Mesendoderm (in vitro differentiated cells): ENCODE data around the gene ADCK1.

Source experiments
- DNase-seq: peaks from one replicate; pipeline ENCODE4 v3.0.0; 2013
- H2AK5ac ChIP-seq: 2 replicates; pipeline ENCODE4 v1.6.1; 2013; ENCODE audit warnings: low read length, inconsistent platforms
- H2BK120ac ChIP-seq: 2 replicates; pipeline ENCODE4 v1.6.1; 2013; ENCODE audit warnings: low read depth, mild to moderate bottlenecking, low read length, moderate library complexity, mixed read lengths
- H2BK15ac ChIP-seq: replicated peaks from 2 replicates; pipeline ENCODE4 v1.6.1; 2013; ENCODE audit warnings: low read depth, mild to moderate bottlenecking, moderate library complexity
- H2BK5ac ChIP-seq: 2 replicates; pipeline ENCODE4 v1.6.1; 2013; ENCODE audit warnings: low read length, inconsistent platforms
- H3K18ac ChIP-seq: 2 replicates; pipeline ENCODE4 v1.6.1; 2013; ENCODE audit warnings: mild to moderate bottlenecking, low read length, mixed read lengths
- H3K23ac ChIP-seq: one replicate; pipeline ENCODE4 v1.6.1; 2013; ENCODE audit warnings: low read length
- H3K27ac ChIP-seq: 2 replicates; pipeline ENCODE4 v1.5.1; 2013; ENCODE audit warnings: low read depth, mild to moderate bottlenecking, inconsistent platforms, low read length, moderate library complexity
- H3K27me3 ChIP-seq: 2 replicates; pipeline ENCODE4 v1.6.1; 2013; ENCODE audit warnings: low read length, control low read depth, mild to moderate bottlenecking, inconsistent platforms; ENCODE audit not compliant: insufficient read depth, poor library complexity
- H3K36me3 ChIP-seq: 2 replicates; pipeline ENCODE4 v1.6.1; 2013; ENCODE audit warnings: low read length, inconsistent platforms; ENCODE audit not compliant: control insufficient read depth, insufficient read depth
- H3K4ac ChIP-seq: one replicate; pipeline ENCODE4 v1.6.1; 2013; ENCODE audit warnings: low read depth, mild to moderate bottlenecking, low read length, moderate library complexity
- H3K4me1 ChIP-seq: 2 replicates; pipeline ENCODE4 v1.6.1; 2013; ENCODE audit warnings: low read depth, low read length, inconsistent platforms; ENCODE audit not compliant: control insufficient read depth
- H3K4me2 ChIP-seq: 2 replicates; pipeline ENCODE4 v1.6.1; 2013; ENCODE audit warnings: low read length
- H3K4me3 ChIP-seq: 2 replicates; pipeline ENCODE4 v1.5.1; 2013; ENCODE audit warnings: mild to moderate bottlenecking, low read length
- H3K56ac ChIP-seq: one replicate; pipeline ENCODE4 v1.6.1; 2013; ENCODE audit warnings: low read length
- H3K79me1 ChIP-seq: 2 replicates; pipeline ENCODE4 v1.6.1; 2013; ENCODE audit warnings: low read length, inconsistent platforms
- H3K79me2 ChIP-seq: 2 replicates; pipeline ENCODE4 v1.6.1; 2013; ENCODE audit warnings: mild to moderate bottlenecking, low read length; ENCODE audit not compliant: control insufficient read depth, insufficient read depth
- H3K9ac ChIP-seq: 2 replicates; pipeline ENCODE4 v1.6.1; 2013; ENCODE audit warnings: low read length, inconsistent platforms
- H4K5ac ChIP-seq: one replicate; pipeline ENCODE4 v1.6.1; 2013; ENCODE audit warnings: low read length
- H4K8ac ChIP-seq: one replicate; pipeline ENCODE4 v1.6.1; 2013; ENCODE audit warnings: low read depth, mild to moderate bottlenecking, control low read depth, low read length, moderate library complexity
- WGBS: extraction: QIAGEN DNeasy Blood & Tissue Kit; methylation state at CpG from one replicate; pipeline ENCODE4 v1.1.7; 2013; ENCODE audit warnings: low lambda C conversion rate, missing lambda C conversion rate; ENCODE audit not compliant: insufficient coverage; ENCODE audit errors: extremely low coverage; 5-methylcytosine and 5-hydroxymethylcytosine counted together

ADCK1 gene

DNA sequence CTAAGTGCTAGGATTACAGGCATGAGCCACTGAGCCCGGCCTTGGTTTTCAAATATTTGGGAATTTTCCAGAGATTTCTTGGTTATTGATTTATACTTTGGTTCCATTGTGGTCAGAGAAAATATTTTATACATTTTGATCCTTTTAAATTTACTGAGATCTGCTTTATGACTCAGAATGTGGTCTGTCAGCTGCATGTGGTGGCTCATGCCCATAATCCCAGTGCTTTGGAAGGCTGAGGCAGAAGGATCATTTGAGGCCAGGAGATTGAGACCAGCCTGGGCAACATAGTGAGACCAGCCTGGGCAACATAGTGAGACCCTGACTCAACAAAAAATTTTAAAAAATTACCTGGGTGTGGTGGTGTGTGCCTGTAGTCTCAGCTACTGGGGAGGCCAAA lies 49.8 kb downstream of the ADCK1 start:
- no peaks in the 10 kb centered on the region for H3K79me2 ChIP-seq
- H2BK15ac ChIP-seq, result no peak overlapping the region
- H4K8ac ChIP-seq, result no peak overlapping the region
- H3K18ac ChIP-seq, result no peak overlapping the region
- H4K5ac ChIP-seq, result no peak overlapping the region
- H3K4me3 ChIP-seq, result no peak overlapping the region
- H2AK5ac ChIP-seq, result no peak overlapping the region
- no peak overlapping the region for H3K27ac ChIP-seq
- H3K23ac ChIP-seq, result no peak overlapping the region
- H3K36me3 ChIP-seq, result no peaks in the 10 kb centered on the region
- H3K27me3 ChIP-seq, result no peaks in the 10 kb centered on the region
- H2BK5ac ChIP-seq, result no peak overlapping the region
- H3K4ac ChIP-seq, result no peak overlapping the region
- no peaks in the 10 kb centered on the region for H3K79me1 ChIP-seq
- no peak overlapping the region for H3K56ac ChIP-seq
- H3K4me1 ChIP-seq, result no peaks in the 10 kb centered on the region
- no peak overlapping the region for H2BK120ac ChIP-seq
- no CpG with 5 or more reads among the region's 1 CpG for WGBS
- no peak for DNase-seq
- no peak overlapping the region for H3K4me2 ChIP-seq
- no peak overlapping the region for H3K9ac ChIP-seq

GRCh38 chr14:77853919-77854318 lies 54.0 kb downstream of the ADCK1 start:
- Histone ChIP-seq H4K5ac (no peak overlapping the region), H2BK120ac (no peak overlapping the region), H3K56ac (no peak overlapping the region), H3K79me1 (no peaks in the 10 kb centered on the region), H3K9ac (no peak overlapping the region), H2BK5ac (no peak overlapping the region), H3K27ac (no peak overlapping the region), H2AK5ac (no peak overlapping the region), H4K8ac (no peak overlapping the region), H3K36me3 (no peaks in the 10 kb centered on the region), H3K27me3 (no peaks in the 10 kb centered on the region), H3K4me1 (no peaks in the 10 kb centered on the region), H2BK15ac (no peak overlapping the region), H3K4me2 (no peak overlapping the region), H3K4me3 (no peak overlapping the region), H3K23ac (no peak overlapping the region), H3K79me2 (no peaks in the 10 kb centered on the region), H3K4ac (no peak overlapping the region), H3K18ac (no peak overlapping the region)
- DNase-seq, result no peak

DNA sequence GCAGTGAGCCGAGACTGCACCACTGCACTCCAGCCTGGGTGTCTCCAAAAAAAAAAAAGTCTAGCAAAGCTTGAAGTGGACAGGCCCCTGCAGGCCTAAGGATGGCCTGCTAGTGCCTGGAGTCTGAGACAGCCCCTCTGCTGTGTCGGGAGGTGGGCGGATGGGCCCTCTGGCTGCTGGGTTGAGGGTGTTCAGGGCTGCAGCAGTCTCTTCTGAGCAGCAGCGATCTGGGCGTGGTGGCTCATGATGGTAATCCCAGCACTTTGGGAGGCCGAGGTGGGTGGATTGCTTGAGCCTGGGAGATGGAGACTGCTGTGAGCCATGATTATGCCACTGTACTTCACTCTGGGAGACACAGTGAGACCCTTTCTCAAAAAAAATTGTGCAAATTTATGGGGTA lies 57.0 kb downstream of the ADCK1 start:
- no peak overlapping the region for H3K4ac ChIP-seq
- DNase-seq, result no peak
- H4K8ac ChIP-seq, result no peak overlapping the region
- no peaks in the 10 kb centered on the region for H3K79me2 ChIP-seq
- H3K56ac ChIP-seq, result no peak overlapping the region
- no peak overlapping the region for H3K9ac ChIP-seq
- no peak overlapping the region for H2AK5ac ChIP-seq
- H2BK120ac ChIP-seq, result no peak overlapping the region
- H3K27me3 ChIP-seq, result no peaks in the 10 kb centered on the region
- H3K4me2 ChIP-seq, result no peak overlapping the region
- no peak overlapping the region for H3K18ac ChIP-seq
- H3K4me3 ChIP-seq, result no peak overlapping the region
- no peaks in the 10 kb centered on the region for H3K79me1 ChIP-seq
- H2BK5ac ChIP-seq, result no peak overlapping the region
- WGBS, result no CpG with 5 or more reads among the region's 6 CpGs
- no peak overlapping the region for H2BK15ac ChIP-seq
- no peak overlapping the region for H4K5ac ChIP-seq
- H3K27ac ChIP-seq, result no peak overlapping the region
- no peaks in the 10 kb centered on the region for H3K36me3 ChIP-seq
- no peaks in the 10 kb centered on the region for H3K4me1 ChIP-seq
- no peak overlapping the region for H3K23ac ChIP-seq

- Histone ChIP-seq H4K5ac (no peak overlapping the region), H3K4me1 (no peaks in the 10 kb centered on the region), H3K23ac (no peak overlapping the region), H3K4ac (no peak overlapping the region), H3K27me3 (no peaks in the 10 kb centered on the region), H3K4me3 (no peak overlapping the region), H3K79me2 (no peaks in the 10 kb centered on the region), H2AK5ac (no peak overlapping the region), H4K8ac (no peak overlapping the region), H2BK5ac (no peak overlapping the region), H3K27ac (no peak overlapping the region), H3K9ac (no peak overlapping the region), H3K79me1 (no peaks in the 10 kb centered on the region), H3K36me3 (no peaks in the 10 kb centered on the region), H2BK120ac (no peak overlapping the region), H3K4me2 (no peak overlapping the region), H3K18ac (no peak overlapping the region), H3K56ac (no peak overlapping the region), H2BK15ac (no peak overlapping the region)
- WGBS, result no CpG with 5 or more reads among the region's 6 CpGs
- DNase-seq, result no peak
Observed at GRCh38 chr14:77859934-77860570, 60.1 kb downstream of the ADCK1 start.

GRCh38 chr14:77861201-77861600 lies 61.3 kb downstream of the ADCK1 start:
- no peak overlapping the region for H3K9ac ChIP-seq
- WGBS, result no CpG with 5 or more reads among the region's 6 CpGs
- no peaks in the 10 kb centered on the region for H3K27me3 ChIP-seq
- H3K23ac ChIP-seq, result no peak overlapping the region
- no peak overlapping the region for H3K27ac ChIP-seq
- H3K4me3 ChIP-seq, result no peak overlapping the region
- H3K56ac ChIP-seq, result no peak overlapping the region
- no peak overlapping the region for H4K8ac ChIP-seq
- no peak overlapping the region for H3K4me2 ChIP-seq
- H4K5ac ChIP-seq, result no peak overlapping the region
- H3K4ac ChIP-seq, result no peak overlapping the region
- no peaks in the 10 kb centered on the region for H3K79me1 ChIP-seq
- no peaks in the 10 kb centered on the region for H3K79me2 ChIP-seq
- H2BK120ac ChIP-seq, result no peak overlapping the region
- H2BK15ac ChIP-seq, result no peak overlapping the region
- no peak overlapping the region for H3K18ac ChIP-seq
- no peaks in the 10 kb centered on the region for H3K36me3 ChIP-seq
- H2BK5ac ChIP-seq, result no peak overlapping the region
- H2AK5ac ChIP-seq, result no peak overlapping the region
- no peak for DNase-seq
- H3K4me1 ChIP-seq, result no peaks in the 10 kb centered on the region

DNA sequence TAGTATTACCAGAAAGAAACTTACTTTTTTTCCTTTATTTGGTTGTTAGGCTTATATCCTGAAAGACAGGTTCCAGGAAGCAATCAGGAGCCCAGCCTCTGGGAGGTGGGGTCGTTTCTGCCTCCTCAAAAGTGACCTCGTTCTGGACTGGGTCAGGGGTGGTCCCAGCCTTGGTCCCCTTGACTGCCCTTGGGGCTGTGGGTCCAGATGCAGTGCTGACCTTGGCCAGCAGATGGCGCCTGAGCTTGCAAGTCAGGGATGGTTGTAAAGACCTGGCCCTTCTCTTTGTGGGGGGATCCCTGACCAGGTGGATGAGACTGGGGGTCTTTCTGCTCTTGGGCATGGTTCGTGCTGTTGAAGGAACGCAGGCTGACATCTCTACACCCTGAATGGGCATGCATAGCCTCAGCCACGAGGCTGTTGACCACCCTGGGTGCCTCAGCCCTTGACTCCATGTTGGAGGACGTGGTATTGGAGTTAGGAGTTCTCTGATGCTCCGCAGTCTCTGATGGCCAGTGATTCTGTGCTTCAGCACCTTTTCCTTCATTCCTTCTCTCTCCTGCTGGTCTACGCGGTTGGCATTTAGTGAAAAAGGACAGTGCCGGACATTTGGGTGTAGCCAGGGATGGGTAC lies 62.4 kb downstream of the ADCK1 start:
- Histone ChIP-seq H3K27ac (no peak overlapping the region), H3K27me3 (no peaks in the 10 kb centered on the region), H3K56ac (no peak overlapping the region), H3K4ac (no peak overlapping the region), H3K9ac (no peak overlapping the region), H3K23ac (no peak overlapping the region), H3K4me2 (no peak overlapping the region), H2BK5ac (no peak overlapping the region), H2BK15ac (no peak overlapping the region), H2BK120ac (no peak overlapping the region), H3K79me2 (no peaks in the 10 kb centered on the region), H3K4me3 (no peak overlapping the region), H3K36me3 (no peaks in the 10 kb centered on the region), H2AK5ac (no peak overlapping the region), H3K4me1 (no peaks in the 10 kb centered on the region), H3K18ac (no peak overlapping the region), H4K8ac (no peak overlapping the region), H3K79me1 (no peaks in the 10 kb centered on the region), H4K5ac (no peak overlapping the region)
- no CpG with 5 or more reads among the region's 11 CpGs for WGBS
- DNase-seq, result peak; percentile 72
